KOPT-K1 (cell line): ENCODE measurements around the gene AHNAK2.
"Not testable (repeated sequence)": the region's sequence is repeated elsewhere in the genome, so short reads cannot be mapped to it uniquely, and the experiment has no call there.

Experiments
- H3K27ac ChIP-seq: fragments of 200-600 bp; sonication (generic); 2 replicates; pipeline ENCODE4 v1.5.1; 2016; ENCODE audit warnings: antibody characterized with exemption, mild to moderate bottlenecking, low read depth, low read length; ENCODE audit not compliant: poor library complexity, severe bottlenecking
- H3K36me3 ChIP-seq: fragments of 200-600 bp; sonication (generic); 2 replicates; pipeline ENCODE4 v1.5.1; 2017; ENCODE audit warnings: antibody characterized with exemption, mild to moderate bottlenecking, low read length, moderate library complexity; ENCODE audit not compliant: insufficient read depth
- H3K9me3 ChIP-seq: fragments of 200-600 bp; sonication (generic); 2 replicates; pipeline ENCODE4 v1.5.1; 2017; ENCODE audit warnings: antibody characterized with exemption, low read length, mild to moderate bottlenecking; ENCODE audit not compliant: insufficient read depth, poor library complexity, severe bottlenecking

The AHNAK2 gene

DNA sequence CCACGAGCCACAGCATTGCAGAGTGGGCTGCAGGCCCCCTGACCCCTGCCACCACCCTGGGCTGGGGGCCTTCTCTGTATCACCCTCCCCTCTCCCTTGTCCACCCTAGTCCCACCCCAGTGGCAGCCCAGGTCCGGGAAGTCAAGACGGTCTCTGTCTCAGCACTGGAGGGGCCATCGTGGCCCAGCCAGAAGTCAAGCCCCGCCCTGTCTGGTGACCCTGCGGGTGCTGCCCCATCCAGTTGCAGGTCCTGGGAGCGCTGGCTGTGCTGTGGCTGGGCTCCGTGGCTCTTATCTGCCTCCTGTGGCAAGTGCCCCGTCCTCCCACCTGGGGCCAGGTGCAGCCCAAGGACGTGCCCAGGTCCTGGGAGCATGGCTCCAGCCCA lies 50.8 kb downstream of the AHNAK2 start:
- no peak overlapping the region for H3K27ac ChIP-seq
- H3K9me3 ChIP-seq: peaks cover 9% of the 10 kb centered on the region
- no peaks in the 10 kb centered on the region for H3K36me3 ChIP-seq

DNA sequence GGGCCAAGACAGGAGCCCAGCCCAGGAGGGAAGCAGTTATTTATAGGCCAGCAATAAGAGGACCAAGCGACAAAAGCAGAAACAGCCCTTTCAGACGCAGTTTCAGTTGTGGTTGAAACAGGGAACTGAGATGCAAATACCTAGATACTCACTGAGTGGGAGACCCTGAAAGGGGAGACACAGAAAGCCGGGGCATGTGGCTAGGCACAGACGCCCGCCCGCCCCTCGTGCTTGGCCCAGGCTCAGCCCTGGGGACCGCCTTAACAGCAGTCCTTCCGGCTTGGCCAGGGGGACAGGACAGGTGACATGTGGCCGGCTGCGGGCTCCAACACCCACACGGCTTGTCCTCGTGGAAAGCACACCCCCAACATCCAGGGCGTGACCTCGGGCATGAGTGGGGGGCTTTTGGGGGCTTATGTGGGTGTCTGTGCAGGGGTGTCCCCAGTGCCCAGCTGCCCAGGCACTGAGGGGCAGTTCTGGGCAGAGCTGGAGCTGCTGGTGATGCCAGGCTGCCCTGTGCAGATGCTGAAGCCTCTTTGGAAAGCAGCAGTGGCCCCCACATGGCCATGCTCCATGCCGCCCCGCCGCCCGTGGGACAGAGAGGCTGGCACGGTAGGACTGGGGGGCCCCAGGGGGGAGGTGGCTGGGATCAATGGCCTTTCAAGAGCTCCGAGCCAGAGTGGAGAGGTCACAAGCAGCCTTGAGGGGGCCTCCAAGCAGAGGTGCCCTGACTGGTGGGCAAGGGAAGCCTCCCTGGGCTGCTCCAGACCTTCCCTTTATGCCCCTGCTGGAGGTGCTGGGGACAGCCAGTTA lies 51.3 kb downstream of the AHNAK2 start:
- H3K36me3 ChIP-seq: no peaks in the 10 kb centered on the region
- H3K27ac ChIP-seq: no peak overlapping the region
- H3K9me3 ChIP-seq: peaks cover 9% of the 10 kb centered on the region

DNA sequence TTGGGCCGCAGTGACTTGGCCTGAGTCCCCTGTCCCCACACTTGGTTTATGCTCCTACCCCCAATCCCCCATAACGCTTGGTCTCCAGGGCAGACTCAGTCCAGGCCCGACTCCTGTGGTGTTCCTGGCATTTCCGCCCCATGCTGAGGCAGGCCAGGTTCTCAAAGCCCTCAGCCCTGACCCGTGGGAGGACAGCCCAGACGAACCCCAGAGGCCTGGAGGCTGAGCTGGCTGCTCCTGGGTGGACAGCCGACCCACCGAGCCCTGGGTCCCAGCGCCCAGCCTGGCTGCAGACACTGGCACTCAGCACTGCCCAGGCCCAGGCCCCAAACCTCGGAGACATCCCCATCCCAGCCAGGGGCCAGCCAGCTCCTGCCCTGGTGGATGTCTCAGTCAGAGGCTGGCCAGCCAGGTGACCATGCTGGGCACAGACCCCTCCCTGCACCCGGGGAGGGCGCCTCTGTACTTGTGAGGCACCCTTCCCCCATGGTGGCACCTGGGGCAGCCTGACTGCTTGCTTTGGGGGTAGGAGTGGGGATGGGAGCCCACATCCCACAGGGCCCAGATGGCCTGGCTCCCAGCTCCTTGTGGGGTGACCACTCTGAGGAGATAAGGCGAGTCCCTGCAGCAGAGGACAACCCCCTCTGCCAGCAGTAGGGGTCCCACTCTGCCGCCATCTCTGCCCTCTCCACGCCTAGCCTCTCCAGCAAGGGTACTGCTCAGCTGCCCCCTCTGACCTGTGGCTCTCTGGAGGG lies 52.1 kb downstream of the AHNAK2 start:
- H3K27ac ChIP-seq: no peak overlapping the region

DNA sequence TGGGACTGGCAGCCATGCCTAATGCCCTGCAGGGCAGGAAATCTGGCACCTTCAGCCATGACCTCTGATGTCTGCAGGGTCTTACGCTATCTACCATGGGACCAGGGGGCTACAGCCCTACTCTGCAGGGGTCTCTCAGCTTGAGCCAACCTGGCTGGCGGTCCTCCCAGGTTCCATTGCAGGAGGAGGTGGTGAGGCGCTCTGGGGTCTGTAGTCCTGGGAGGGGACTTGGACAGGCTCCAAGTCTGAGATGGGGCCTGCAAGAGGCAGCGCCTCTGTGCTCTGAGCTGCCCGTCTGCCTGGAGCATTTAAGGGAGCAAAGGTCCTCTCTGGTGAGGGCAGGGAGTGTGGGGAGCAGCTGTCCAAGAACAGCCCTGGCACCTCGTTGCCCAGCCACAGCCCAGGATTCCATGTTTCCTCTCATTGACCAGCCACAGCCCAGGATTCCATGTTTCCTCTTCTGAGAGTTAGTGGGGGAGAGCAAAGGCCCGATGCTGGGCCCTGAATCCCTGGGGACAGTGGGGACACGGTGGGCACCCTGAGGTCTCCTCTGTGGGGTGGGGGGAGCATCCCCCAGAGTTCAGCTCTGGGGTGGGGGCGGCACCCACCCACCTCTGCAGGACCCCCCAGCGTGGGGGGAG lies 52.8 kb downstream of the AHNAK2 start:
- Histone ChIP-seq H3K9me3 (peaks cover 14% of the 10 kb centered on the region), H3K36me3 (no peaks in the 10 kb centered on the region), H3K27ac (no peak overlapping the region)

More for the DNA sequence above, 52.1 kb downstream of the AHNAK2 start:
- Histone ChIP-seq H3K36me3 (no peaks in the 10 kb centered on the region), H3K9me3 (peaks cover 14% of the 10 kb centered on the region)

DNA sequence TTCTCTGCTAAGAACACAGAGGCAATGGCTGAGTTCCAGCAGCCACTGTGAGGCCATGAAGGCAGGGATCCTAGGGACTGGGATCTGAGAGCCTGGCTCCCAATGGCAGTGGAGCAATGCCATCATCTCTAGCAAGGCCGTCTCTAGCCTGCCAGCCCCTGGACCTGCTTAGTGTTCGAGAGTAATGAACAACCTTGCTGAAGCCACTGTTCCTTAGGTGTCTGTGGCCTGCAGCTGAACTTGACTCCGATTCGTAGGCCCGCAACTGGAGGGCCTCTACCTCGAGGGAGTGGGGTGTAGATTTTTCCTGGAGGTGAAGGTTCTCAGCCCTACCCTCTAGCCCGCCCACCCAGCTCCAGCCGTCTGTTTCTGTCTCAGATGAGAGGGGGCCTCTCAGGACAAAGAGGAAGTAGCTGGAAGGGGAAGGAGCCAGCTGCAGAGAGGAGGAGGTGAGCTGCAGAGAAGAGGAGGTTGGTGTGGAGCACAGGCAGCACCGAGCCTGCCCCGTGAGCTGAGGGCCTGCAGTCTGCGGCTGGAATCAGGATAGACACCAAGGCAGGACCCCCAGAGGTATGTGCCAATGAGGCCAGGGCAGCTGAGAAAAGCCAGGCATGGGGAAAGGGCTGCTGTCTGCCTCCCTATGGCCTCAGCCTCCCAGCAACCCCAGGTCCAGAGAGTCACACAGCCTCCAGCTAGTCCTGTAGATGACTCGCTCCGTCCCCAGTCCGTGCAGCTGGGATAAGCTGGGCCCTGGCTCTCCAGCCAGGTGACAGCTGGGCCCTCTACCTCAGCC lies 53.6 kb downstream of the AHNAK2 start, which contains the start of gene PLD4:
Gene PLD4, plus strand, starts transcription at position 459 of the 793 bp plus-strand sequence. CDS start 2,262 bp downstream, outside the sequence.
- H3K27ac ChIP-seq: no peak within 1 kb of the TSS
- peaks cover 14% of the 10 kb centered on the region for H3K9me3 ChIP-seq
- H3K36me3 ChIP-seq: no peaks in the 10 kb centered on the region

DNA sequence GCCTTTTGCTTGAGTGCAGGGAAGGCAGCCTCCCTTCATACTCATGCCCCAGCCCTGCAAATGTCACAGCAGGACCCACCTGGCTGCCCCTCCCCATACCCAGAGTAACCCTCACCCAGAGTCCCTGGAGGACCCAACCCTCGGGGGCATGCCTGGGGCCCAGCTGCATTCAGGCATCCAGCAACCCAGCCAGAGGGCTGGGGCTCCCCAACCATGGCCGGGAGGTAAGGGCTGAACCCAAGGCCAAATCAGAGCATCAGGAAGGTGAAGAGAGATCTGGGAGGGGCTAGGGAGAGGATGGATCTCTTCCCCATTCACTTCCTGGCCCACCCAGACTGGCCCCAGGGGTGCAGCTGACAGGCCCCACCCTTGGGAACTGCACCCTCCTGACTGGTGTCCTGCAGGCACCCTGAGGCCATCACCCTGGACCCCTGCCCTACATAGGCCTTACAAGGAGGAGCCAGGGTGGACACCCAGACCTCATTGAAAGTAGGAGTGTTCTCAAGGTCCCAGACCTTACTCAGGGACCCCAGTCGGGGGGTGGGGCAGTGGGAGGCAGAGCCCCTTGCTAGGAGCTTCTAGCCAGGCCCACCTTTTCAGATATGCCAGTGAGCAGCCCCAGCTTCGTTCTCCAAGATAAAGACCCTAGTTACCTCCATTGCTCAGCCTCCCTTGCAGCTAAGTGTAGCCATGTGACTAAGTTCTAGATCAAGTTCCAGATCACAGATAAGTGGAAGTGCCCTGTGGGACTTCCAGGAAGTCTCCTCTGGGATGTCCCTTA lies 54.3 kb downstream of the AHNAK2 start:
- Histone ChIP-seq H3K36me3 (no peaks in the 10 kb centered on the region), H3K27ac (no peak overlapping the region), H3K9me3 (peaks cover 14% of the 10 kb centered on the region)

DNA sequence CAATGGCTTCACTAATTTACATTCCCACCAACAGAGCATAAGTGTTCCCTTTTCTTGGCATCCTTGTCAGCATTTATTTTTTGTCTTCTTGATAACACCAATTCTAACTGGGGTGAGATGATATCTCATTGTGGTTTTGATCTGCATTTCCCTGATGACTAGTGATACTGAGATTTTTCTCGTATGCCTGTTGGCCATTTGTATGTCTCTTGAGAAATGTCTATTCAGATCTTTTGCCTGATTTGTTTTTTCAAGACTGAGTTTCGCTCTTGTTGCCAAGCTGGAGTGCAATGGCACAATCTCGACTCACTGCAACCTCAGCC lies 58.2 kb downstream of the AHNAK2 start:
- H3K27ac ChIP-seq: no peak overlapping the region
- no peaks in the 10 kb centered on the region for H3K36me3 ChIP-seq
- H3K9me3 ChIP-seq: peaks cover 14% of the 10 kb centered on the region

DNA sequence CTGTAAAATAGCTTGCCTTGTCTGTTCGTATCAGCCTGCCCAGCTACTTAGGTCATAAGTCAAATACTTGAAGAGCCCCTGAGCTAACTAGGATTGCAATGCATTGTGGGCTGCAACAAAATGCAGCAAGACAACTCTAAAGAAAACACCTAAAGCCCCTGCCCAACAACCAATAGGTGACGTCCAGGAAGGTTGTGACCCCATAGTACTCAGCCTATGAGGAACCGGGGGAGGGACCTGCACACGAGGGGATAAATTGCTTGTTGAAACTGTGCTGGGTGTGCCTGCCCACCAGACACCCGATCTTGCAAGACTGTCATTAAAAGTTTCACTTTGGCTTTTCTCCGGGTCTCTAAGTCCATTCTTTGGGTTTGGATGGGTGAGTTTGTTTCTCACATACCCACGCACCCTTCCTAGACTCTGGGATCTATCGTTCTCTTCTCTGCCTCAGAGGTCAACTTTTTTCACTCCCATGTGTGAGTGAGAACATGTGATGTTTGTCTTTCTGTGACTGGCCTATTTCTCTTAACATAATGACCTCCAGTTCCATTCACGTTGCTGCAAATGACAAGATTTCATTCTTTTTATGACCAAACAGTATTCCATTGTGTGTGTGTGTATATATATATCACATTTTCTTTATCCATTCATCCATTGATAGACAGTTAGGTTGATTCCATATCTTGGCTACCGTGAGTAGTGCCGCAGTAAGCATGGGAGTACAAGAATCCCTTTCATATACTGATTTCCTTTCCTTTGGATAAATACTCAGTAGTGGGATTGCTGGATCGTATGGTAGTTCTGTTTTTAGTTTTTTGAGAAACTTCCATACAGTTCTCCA lies 58.8 kb downstream of the AHNAK2 start:
- H3K9me3 ChIP-seq: peaks cover 14% of the 10 kb centered on the region
- not testable (repeated sequence) for H3K27ac ChIP-seq, H3K36me3 ChIP-seq

DNA sequence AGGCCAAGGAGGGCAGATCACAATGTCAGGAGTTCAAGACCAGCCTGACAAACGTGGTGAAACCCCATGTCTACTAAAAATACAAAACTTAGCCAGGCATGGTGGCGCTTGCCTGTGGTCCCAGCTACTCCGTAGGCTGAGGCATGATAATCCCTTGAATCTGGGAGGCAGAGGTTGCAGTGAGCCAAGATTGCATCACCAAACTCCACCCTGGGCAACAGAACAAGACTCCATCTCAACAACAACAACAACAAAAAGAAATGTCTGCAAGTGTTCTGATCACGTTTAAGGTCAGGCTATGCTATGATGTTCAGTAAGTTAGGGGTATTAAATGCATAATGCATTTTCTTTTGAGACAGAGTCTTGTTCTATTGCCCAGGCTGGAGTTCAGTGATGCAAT lies 60.2 kb downstream of the AHNAK2 start:
- Histone ChIP-seq H3K27ac (no peak overlapping the region), H3K36me3 (no peaks in the 10 kb centered on the region), H3K9me3 (peaks cover 5% of the 10 kb centered on the region)

DNA sequence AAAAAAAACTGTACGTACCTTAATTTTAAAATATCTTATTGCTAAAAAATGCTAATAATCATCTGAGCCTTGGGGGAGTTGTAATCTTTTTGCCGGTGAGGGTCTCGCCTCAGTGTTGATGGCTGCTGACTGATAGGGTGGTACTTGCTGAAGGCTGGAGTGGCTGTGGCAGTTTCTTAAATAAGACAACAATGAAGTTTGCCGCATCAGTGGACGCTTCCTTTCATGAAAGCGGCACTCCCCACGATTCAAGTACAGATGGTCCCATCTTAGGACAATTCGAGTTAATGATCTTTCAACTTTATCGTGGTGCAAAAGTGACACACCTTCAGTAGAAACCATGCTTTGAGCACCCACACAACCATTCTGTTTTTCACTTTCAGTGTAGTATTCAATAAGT lies 61.1 kb downstream of the AHNAK2 start:
- no peaks in the 10 kb centered on the region for H3K36me3 ChIP-seq
- H3K27ac ChIP-seq: no peak overlapping the region
- H3K9me3 ChIP-seq: peaks cover 8% of the 10 kb centered on the region

DNA sequence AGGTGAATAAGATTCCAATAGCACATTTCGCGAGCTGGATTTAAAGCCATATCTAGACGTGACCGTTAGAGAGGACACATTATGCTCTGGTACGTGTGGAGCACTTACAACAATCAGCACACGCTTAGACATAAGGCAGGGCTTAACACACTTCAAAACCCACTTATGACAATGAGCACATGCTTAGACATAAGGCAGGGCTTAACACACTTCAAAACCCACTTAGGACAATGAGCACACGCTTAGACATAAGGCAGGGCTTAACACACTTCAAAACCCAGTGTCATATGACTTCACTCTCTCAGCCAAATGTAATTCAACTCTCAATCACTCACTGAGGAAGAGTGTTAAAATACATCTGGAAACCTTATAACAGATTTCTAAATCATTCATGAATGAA lies 64.7 kb downstream of the AHNAK2 start:
- Histone ChIP-seq H3K27ac (no peak overlapping the region), H3K36me3 (no peaks in the 10 kb centered on the region), H3K9me3 (peaks cover 27% of the 10 kb centered on the region)

DNA sequence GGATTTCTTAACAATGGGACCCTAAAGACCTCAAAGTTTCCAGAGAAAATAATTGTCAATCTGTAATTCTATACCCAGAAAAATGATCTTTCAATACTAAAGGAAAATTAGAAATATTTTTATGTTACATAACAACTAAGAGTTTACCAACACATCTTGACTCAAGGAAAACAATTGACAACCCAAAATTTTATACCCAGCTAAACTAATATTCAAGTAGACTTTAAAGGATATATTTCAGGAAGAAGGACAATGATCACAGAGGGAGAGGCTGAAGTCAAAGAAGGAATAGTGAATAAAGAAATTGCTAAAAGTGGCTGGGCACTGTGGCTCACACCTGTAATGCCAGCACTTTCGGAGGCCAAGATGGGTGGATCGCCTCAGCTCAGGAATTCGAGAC lies 66.1 kb downstream of the AHNAK2 start:
- H3K9me3 ChIP-seq: peaks cover 34% of the 10 kb centered on the region
- H3K36me3 ChIP-seq: no peaks in the 10 kb centered on the region
- no peak overlapping the region for H3K27ac ChIP-seq

DNA sequence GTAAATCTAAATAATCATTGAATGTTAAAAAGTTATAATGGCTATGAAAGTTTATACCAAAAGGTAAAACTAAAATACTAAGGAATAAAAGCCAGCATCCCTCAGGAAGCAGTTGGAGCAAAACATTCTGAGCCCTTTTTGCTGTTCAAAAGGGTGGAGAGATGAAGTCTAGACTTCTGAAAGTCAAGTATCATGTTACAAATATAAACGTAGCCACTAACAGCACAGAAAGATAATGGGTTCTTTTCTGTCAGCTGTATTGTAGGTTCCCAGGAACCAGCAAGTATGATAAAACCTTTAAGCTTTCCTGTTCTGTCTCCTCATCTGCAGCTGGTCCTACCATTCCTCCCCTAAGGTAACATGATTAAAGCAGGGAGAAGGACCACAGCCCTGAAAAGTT lies 69.9 kb downstream of the AHNAK2 start:
- no peak overlapping the region for H3K27ac ChIP-seq
- H3K36me3 ChIP-seq: no peaks in the 10 kb centered on the region
- H3K9me3 ChIP-seq: peaks cover 34% of the 10 kb centered on the region

DNA sequence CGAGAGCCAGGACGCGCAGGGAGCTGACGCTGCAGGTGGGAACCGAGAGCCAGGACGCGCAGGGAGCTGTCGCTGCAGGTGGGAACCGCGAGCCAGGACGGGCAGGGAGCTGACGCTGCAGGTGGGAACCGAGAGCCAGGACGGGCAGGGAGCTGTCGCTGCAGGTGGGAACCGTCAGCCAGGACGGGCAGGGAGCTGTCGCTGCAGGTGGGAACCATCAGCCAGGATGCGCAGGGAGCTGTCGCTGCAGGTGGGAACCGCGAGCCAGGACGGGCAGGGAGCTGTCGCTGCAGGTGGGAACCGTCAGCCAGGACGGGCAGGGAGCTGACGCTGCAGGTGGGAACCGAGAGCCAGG lies 72.6 kb downstream of the AHNAK2 start:
- not testable (repeated sequence) for H3K36me3 ChIP-seq, H3K27ac ChIP-seq
- H3K9me3 ChIP-seq: peaks cover 17% of the 10 kb centered on the region
